IPS-20b (cell line): ENCODE results near the gene PAK4.

ENCODE experiments used
- H3K27ac ChIP-seq: one replicate; pipeline ENCODE4 v1.5.1; 2013; ENCODE audit warnings: low read length
- H3K27me3 ChIP-seq: 2 replicates; pipeline ENCODE4 v1.6.1; 2013; ENCODE audit warnings: mild to moderate bottlenecking, low read length, inconsistent platforms; ENCODE audit not compliant: insufficient read depth
- H3K36me3 ChIP-seq: 2 replicates; pipeline ENCODE4 v1.6.1; 2013; ENCODE audit warnings: low read depth, mild to moderate bottlenecking, inconsistent platforms, low read length, moderate library complexity; ENCODE audit not compliant: insufficient read depth
- H3K4me1 ChIP-seq: 2 replicates; pipeline ENCODE4 v1.6.1; 2013; ENCODE audit warnings: mild to moderate bottlenecking, control low read depth, inconsistent platforms, low read length, moderate library complexity; ENCODE audit not compliant: insufficient read depth
- H3K4me3 ChIP-seq: 2 replicates; pipeline ENCODE4 v1.5.1; 2013; ENCODE audit warnings: mild to moderate bottlenecking, low read length, inconsistent platforms
- H3K9ac ChIP-seq: 2 replicates; pipeline ENCODE4 v1.6.1; 2013; ENCODE audit warnings: low read depth, mild to moderate bottlenecking, inconsistent platforms, low read length, moderate library complexity
- H3K9me3 ChIP-seq: 2 replicates; pipeline ENCODE4 v1.6.1; 2013; ENCODE audit warnings: mild to moderate bottlenecking, low read depth, low read length, inconsistent platforms; ENCODE audit not compliant: insufficient read depth

The PAK4 gene

GRCh38 chr19:39125554-39126311, at the start of gene PAK4:
PAK4 (plus strand) TSS chr19:39125786; CDS start chr19:39169554, 43,768 bp downstream.
- Histone ChIP-seq H3K27me3 (no peaks in the 10 kb centered on the region), H3K4me1 (peaks cover 4% of the 10 kb centered on the region; the same call in 1 of the 2 replicates), H3K9me3 (no peaks in the 10 kb centered on the region), H3K9ac (peak within 1 kb of the TSS; percentile 80; the same call in 1 of the 2 replicates), H3K27ac (peak within 1 kb of the TSS; percentile 52), H3K36me3 (no peaks in the 10 kb centered on the region), H3K4me3 (peak within 1 kb of the TSS; percentile 78)

- Histone ChIP-seq H3K9me3 (no peaks in the 10 kb centered on the region), H3K27ac (no peak overlapping the region), H3K4me1 (no peaks in the 10 kb centered on the region), H3K27me3 (peaks cover 8% of the 10 kb centered on the region), H3K9ac (no peak overlapping the region), H3K4me3 (no peak overlapping the region), H3K36me3 (no peaks in the 10 kb centered on the region)
These were observed 48.3 kb upstream of the PAK4 start for GRCh38 chr19:39077323-39077722.

- H3K9me3 ChIP-seq: no peaks in the 10 kb centered on the region
- H3K36me3 ChIP-seq: no peaks in the 10 kb centered on the region
- H3K4me3 ChIP-seq: no peak overlapping the region
- no peak overlapping the region for H3K27ac ChIP-seq
- peaks cover 21% of the 10 kb centered on the region for H3K27me3 ChIP-seq
- peaks cover 7% of the 10 kb centered on the region; the same call in 1 of the 2 replicates for H3K4me1 ChIP-seq
- H3K9ac ChIP-seq: no peak overlapping the region
These were observed 47.0 kb upstream of the PAK4 start for GRCh38 chr19:39078436-39079200.

GRCh38 chr19:39080431-39080830, 45.2 kb upstream of the PAK4 start:
- H3K4me1 ChIP-seq: peaks cover 8% of the 10 kb centered on the region; the same call in 1 of the 2 replicates
- no peak overlapping the region for H3K27ac ChIP-seq
- no peak overlapping the region for H3K4me3 ChIP-seq
- H3K27me3 ChIP-seq: peaks cover 39% of the 10 kb centered on the region
- no peak overlapping the region for H3K9ac ChIP-seq
- H3K9me3 ChIP-seq: no peaks in the 10 kb centered on the region
- H3K36me3 ChIP-seq: no peaks in the 10 kb centered on the region

- H3K4me3 ChIP-seq: no peak overlapping the region
- H3K9ac ChIP-seq: no peak overlapping the region
- H3K36me3 ChIP-seq: no peaks in the 10 kb centered on the region
- H3K27me3 ChIP-seq: peaks cover 49% of the 10 kb centered on the region
- no peak overlapping the region for H3K27ac ChIP-seq
- H3K4me1 ChIP-seq: peaks cover 8% of the 10 kb centered on the region; the same call in 1 of the 2 replicates
- H3K9me3 ChIP-seq: no peaks in the 10 kb centered on the region
These were observed 43.4 kb upstream of the PAK4 start for GRCh38 chr19:39082167-39082566.

- H3K27ac ChIP-seq: no peak overlapping the region
- H3K36me3 ChIP-seq: no peaks in the 10 kb centered on the region
- peak overlapping the region; percentile 72; the same call in 1 of the 2 replicates for H3K4me3 ChIP-seq
- peaks cover 8% of the 10 kb centered on the region; the same call in 1 of the 2 replicates for H3K4me1 ChIP-seq
- H3K9ac ChIP-seq: no peak overlapping the region
- H3K9me3 ChIP-seq: no peaks in the 10 kb centered on the region
- peaks cover 49% of the 10 kb centered on the region for H3K27me3 ChIP-seq
These were observed 42.6 kb upstream of the PAK4 start for GRCh38 chr19:39082745-39083598.

GRCh38 chr19:39083599-39083982, 42.0 kb upstream of the PAK4 start:
- no peaks in the 10 kb centered on the region for H3K36me3 ChIP-seq
- H3K9ac ChIP-seq: no peak overlapping the region
- H3K27ac ChIP-seq: no peak overlapping the region
- peaks cover 49% of the 10 kb centered on the region for H3K27me3 ChIP-seq
- no peaks in the 10 kb centered on the region for H3K9me3 ChIP-seq
- H3K4me1 ChIP-seq: peaks cover 8% of the 10 kb centered on the region; the same call in 1 of the 2 replicates
- peak overlapping the region; percentile 72 for H3K4me3 ChIP-seq

GRCh38 chr19:39083983-39084731, 41.4 kb upstream of the PAK4 start, which contains the start of gene ACP7:
ACP7 (plus strand) TSS chr19:39084368; CDS start chr19:39085270, 902 bp downstream.
- Histone ChIP-seq H3K4me3 (peak within 1 kb of the TSS; percentile 72), H3K27me3 (peaks cover 49% of the 10 kb centered on the region), H3K27ac (no peak within 1 kb of the TSS), H3K9me3 (no peaks in the 10 kb centered on the region), H3K36me3 (no peaks in the 10 kb centered on the region), H3K4me1 (peaks cover 8% of the 10 kb centered on the region; the same call in 1 of the 2 replicates), H3K9ac (no peak within 1 kb of the TSS)

- Histone ChIP-seq H3K9me3 (no peaks in the 10 kb centered on the region), H3K9ac (no peak overlapping the region), H3K36me3 (no peaks in the 10 kb centered on the region), H3K27ac (no peak overlapping the region), H3K4me1 (peaks cover 8% of the 10 kb centered on the region; the same call in 1 of the 2 replicates), H3K27me3 (peaks cover 52% of the 10 kb centered on the region), H3K4me3 (peak overlapping the region; percentile 63; the same call in 1 of the 2 replicates)
These were observed 40.9 kb upstream of the PAK4 start for GRCh38 chr19:39084732-39085080.

GRCh38 chr19:39085392-39085791, 40.2 kb upstream of the PAK4 start:
- Histone ChIP-seq H3K4me3 (no peak overlapping the region), H3K9me3 (no peaks in the 10 kb centered on the region), H3K27me3 (peaks cover 54% of the 10 kb centered on the region), H3K4me1 (peaks cover 8% of the 10 kb centered on the region; the same call in 1 of the 2 replicates), H3K27ac (no peak overlapping the region), H3K9ac (no peak overlapping the region), H3K36me3 (no peaks in the 10 kb centered on the region)
